ENCODE results near the gene SLC25A47. TPM values are rescaled to one million over a fixed set of nuclear protein-coding genes. Genes with fewer than 3 reads are reported as not detected.
A peak's percentile ranks its signal among the peaks of the same experiment; 100 is the strongest.

SLC25A47 gene, protein sequence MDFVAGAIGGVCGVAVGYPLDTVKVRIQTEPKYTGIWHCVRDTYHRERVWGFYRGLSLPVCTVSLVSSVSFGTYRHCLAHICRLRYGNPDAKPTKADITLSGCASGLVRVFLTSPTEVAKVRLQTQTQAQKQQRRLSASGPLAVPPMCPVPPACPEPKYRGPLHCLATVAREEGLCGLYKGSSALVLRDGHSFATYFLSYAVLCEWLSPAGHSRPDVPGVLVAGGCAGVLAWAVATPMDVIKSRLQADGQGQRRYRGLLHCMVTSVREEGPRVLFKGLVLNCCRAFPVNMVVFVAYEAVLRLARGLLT
- not detected in 2 replicates for total RNA-seq
- long read RNA-seq, result 0 reads

DNA sequence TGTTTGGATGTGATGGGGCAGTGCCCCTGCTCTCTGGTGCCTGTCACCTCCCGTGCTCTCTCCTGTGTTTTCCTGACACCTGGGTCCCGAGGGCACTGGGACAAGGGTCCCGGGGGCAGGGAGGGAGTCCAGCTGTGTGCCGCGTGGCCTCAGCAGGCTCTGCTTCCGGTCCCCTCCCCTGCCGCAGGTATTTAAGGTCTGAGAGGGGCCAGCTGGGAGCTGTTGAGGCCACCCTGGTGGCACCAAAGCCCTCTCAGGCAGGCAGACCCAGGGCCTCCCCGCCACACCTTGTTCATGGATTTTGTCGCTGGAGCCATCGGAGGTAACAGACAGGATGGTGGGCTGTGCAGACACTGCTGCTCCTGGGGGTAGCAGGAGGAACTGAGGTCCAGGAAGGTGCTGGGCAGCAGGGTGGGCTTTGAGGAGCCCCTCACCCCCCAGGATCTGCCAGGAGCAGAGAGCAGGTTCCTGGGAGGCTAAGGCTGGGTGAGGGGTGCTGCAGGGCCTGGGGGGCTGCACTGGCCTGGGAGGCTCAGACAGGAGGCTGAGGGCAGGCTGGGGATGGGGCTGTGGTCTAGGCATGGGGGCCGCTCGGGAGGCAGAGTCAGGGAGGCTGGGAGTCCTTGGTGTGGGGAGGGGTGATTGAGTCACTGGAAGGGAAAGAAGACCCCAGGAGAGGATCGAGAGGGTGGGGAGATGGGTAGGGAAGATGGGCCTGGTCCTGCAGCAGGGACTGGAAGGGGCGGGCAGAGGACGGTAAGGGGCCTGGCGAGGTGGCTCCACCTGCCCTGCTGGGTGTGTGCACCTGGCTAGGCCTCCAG is at the start of gene SLC25A47:
TSS of gene SLC25A47 (plus strand) at position 219 of the 821 bp plus-strand sequence. CDS start at position 295, 76 bp downstream.
- H3K27ac Mint-ChIP-seq (ENCODE audit: unreplicated experiment), result peak within 1 kb of the TSS; percentile 57
- no peaks in the 10 kb centered on the region for H3K36me3 Mint-ChIP-seq (ENCODE audit: low read depth)
- H3K27me3 Mint-ChIP-seq (ENCODE audit: low read depth), result no peaks in the 10 kb centered on the region
- H3K4me1 Mint-ChIP-seq, result no peaks in the 10 kb centered on the region
- no peak within 1 kb of the TSS for H3K4me3 Mint-ChIP-seq
- no peak for DNase-seq (ENCODE audit: low read depth, low spot score)
- TF ChIP-seq, protein P1, sequence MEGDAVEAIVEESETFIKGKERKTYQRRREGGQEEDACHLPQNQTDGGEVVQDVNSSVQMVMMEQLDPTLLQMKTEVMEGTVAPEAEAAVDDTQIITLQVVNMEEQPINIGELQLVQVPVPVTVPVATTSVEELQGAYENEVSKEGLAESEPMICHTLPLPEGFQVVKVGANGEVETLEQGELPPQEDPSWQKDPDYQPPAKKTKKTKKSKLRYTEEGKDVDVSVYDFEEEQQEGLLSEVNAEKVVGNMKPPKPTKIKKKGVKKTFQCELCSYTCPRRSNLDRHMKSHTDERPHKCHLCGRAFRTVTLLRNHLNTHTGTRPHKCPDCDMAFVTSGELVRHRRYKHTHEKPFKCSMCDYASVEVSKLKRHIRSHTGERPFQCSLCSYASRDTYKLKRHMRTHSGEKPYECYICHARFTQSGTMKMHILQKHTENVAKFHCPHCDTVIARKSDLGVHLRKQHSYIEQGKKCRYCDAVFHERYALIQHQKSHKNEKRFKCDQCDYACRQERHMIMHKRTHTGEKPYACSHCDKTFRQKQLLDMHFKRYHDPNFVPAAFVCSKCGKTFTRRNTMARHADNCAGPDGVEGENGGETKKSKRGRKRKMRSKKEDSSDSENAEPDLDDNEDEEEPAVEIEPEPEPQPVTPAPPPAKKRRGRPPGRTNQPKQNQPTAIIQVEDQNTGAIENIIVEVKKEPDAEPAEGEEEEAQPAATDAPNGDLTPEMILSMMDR (conservative IDR thresholded peaks at IDR 0.05), result no peak
- H3K9me3 Mint-ChIP-seq, result no peaks in the 10 kb centered on the region

DNA sequence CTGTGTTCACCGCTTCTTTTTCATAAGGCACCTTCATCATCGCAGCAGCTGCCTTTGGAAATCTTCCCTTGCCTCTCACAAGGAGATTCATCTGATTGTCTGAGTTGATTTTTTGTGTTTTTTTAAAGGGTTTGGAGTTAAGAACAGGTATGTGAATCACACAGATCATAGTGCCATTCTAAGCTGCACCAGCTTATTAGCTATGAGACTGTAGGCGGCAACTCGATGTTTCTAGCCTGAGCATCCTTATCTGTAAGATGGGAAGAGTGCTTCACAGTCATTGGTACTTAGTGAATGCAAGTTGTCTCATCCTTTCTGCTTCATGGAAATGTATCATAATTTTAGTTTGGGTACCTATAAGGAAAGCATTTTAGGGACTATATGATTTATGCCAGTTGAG is 48.9 kb upstream of the SLC25A47 start:
- TF ChIP-seq, protein P1 (conservative IDR thresholded peaks at IDR 0.05), result no peak
- no peak overlapping the region for H3K4me3 Mint-ChIP-seq
- no peaks in the 10 kb centered on the region for H3K9me3 Mint-ChIP-seq
- no peaks in the 10 kb centered on the region for H3K27me3 Mint-ChIP-seq (ENCODE audit: low read depth)
- DNase-seq (ENCODE audit: low read depth, low spot score), result no peak
- peaks cover 3% of the 10 kb centered on the region for H3K36me3 Mint-ChIP-seq (ENCODE audit: low read depth)
- H3K27ac Mint-ChIP-seq (ENCODE audit: unreplicated experiment), result no peak overlapping the region
- H3K4me1 Mint-ChIP-seq, result peaks cover 21% of the 10 kb centered on the region

DNA sequence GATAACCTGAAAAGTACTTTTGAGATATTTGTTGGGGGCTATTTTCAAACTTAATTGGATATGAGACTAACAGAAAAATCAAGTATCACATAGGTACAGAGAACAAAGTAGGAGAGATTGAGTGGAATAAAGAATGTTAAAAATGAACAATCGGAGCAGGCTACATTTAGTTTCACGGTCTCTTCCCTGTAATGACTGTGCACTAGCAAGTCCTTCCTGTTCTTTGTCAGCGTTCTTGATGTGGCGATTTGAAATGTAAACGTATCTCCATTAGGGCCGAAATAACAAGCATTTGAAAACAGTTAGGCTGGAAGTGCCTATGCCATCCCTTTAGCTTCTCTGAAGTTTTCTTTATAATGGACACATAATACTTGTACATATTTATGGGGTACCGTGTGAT is 47.9 kb upstream of the SLC25A47 start:
- H3K27me3 Mint-ChIP-seq (ENCODE audit: low read depth), result no peaks in the 10 kb centered on the region
- peaks cover 24% of the 10 kb centered on the region for H3K4me1 Mint-ChIP-seq
- H3K4me3 Mint-ChIP-seq, result no peak overlapping the region
- H3K9me3 Mint-ChIP-seq, result no peaks in the 10 kb centered on the region
- TF ChIP-seq, protein P1 (conservative IDR thresholded peaks at IDR 0.05), result no peak
- DNase-seq (ENCODE audit: low read depth, low spot score), result no peak
- H3K27ac Mint-ChIP-seq (ENCODE audit: unreplicated experiment), result no peak overlapping the region
- H3K36me3 Mint-ChIP-seq (ENCODE audit: low read depth), result peaks cover 3% of the 10 kb centered on the region

DNA sequence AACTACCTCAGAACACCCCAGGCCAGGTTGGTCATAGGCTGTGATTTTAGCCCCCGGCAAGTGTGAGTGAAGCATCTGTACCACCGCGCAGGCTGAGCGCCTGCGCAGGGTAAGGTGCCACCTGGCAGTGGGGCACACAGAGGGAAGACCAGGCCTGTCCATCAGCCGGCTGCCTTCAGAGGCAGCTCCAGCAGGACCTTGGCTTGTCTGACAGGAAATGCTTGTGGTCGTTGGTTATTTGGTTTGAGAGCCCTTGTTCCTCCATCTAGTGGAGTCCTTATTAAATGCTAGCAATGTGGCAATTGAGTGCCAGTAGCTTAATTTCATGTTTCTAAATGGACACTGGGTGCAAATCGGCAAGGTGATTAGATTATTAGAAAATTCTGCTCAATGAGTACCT is 44.4 kb upstream of the SLC25A47 start:
- Mint-ChIP-seq H3K4me3 (no peak overlapping the region), H3K27ac (ENCODE audit: unreplicated experiment) (no peak overlapping the region), H3K9me3 (no peaks in the 10 kb centered on the region), H3K27me3 (ENCODE audit: low read depth) (no peaks in the 10 kb centered on the region), H3K36me3 (ENCODE audit: low read depth) (peaks cover 3% of the 10 kb centered on the region), H3K4me1 (peaks cover 28% of the 10 kb centered on the region)
- no peak for DNase-seq (ENCODE audit: low read depth, low spot score)
- TF ChIP-seq, protein P1 (conservative IDR thresholded peaks at IDR 0.05), result no peak

DNA sequence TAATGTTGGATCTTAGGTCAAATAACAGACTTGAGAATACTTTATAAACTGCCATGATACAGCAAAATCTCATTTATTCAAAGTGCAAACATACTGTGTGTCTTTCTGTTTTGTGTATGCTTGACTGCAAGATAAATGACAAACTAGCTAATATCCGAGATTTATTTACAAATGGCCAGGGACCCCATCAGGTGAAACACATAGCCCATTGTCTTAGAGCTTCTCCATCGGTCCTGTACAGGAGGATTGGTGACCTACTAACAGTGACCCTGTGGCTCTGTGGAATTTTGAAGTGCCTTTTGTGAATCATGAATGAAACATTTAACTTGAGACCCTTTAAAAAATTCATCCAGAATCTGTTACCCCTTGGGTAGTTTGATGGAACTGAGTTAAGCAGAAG is 44.0 kb upstream of the SLC25A47 start:
- H3K4me3 Mint-ChIP-seq, result no peak overlapping the region
- peaks cover 28% of the 10 kb centered on the region for H3K4me1 Mint-ChIP-seq
- TF ChIP-seq, protein P1 (conservative IDR thresholded peaks at IDR 0.05), result no peak
- no peak overlapping the region for H3K27ac Mint-ChIP-seq (ENCODE audit: unreplicated experiment)
- H3K27me3 Mint-ChIP-seq (ENCODE audit: low read depth), result no peaks in the 10 kb centered on the region
- H3K9me3 Mint-ChIP-seq, result no peaks in the 10 kb centered on the region
- peaks cover 3% of the 10 kb centered on the region for H3K36me3 Mint-ChIP-seq (ENCODE audit: low read depth)
- DNase-seq (ENCODE audit: low read depth, low spot score), result no peak
